ENCODE results near the gene NOX3.

GRCh38 chr6:155452576-155452975 is 3.1 kb downstream of the NOX3 start:
- TF ChIP-seq NBN (IDR thresholded peaks at IDR 0.05; ENCODE audit: low read depth) (no peak), ELK1 (CRISPR knock-in tag; IDR thresholded peaks at IDR 0.05) (no peak), ZBTB33 (CRISPR knock-in tag; IDR thresholded peaks at IDR 0.05) (no peak), RFX7 (CRISPR knock-in tag; IDR thresholded peaks at IDR 0.05) (no peak), MCM5 (IDR thresholded peaks at IDR 0.05; ENCODE audit: low read depth) (no peak), CTCF (IDR thresholded peaks at IDR 0.05 in 2 of 3, conservative IDR thresholded peaks at IDR 0.05 in 1 of 3; ENCODE audit: insufficient read depth in 2 of 3, low read depth in 1 of 3, low read length in 3 of 3) (no peak)

All from K562 (cell line).